CD4-positive, alpha-beta T cell treated with Interleukin-15 for 1 hour (primary cell): ENCODE data around the gene HOXD1.

Experiments
- DNase-seq: peaks from one replicate; pipeline ENCODE4 v3.0.0-alpha.2; 2020

HOXD1 gene

DNA sequence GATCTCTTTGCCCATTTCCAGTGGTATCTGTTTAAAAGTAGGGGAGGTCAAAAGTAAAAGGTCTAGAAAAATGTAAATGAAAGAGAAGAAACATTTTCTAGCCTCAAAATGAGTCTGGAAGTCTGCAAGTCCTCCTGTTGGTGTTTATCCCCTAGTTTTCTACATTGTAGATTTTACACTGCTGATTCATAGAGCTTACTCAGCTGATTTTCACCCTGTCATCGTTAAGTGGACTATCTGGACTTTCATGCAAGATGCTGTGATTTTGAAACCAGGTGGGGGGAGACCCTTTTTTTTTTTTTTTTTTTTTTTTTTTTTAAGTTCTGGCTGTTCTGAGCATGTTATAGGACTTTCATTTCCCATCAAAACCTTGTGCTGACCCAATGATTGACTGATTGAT is 21.1 kb upstream of the HOXD1 start:
- DNase-seq, result no peak

DNA sequence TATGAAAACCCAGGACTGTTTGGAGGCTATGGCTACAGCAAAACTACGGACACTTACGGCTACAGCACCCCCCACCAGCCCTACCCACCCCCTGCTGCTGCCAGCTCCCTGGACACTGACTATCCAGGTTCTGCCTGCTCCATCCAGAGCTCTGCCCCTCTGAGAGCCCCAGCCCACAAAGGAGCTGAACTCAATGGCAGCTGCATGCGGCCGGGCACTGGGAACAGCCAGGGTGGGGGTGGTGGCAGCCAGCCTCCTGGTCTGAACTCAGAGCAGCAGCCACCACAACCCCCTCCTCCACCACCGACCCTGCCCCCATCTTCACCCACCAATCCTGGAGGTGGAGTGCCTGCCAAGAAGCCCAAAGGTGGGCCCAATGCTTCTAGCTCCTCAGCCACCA is 19.3 kb upstream of the HOXD1 start:
- DNase-seq, result no peak

DNA sequence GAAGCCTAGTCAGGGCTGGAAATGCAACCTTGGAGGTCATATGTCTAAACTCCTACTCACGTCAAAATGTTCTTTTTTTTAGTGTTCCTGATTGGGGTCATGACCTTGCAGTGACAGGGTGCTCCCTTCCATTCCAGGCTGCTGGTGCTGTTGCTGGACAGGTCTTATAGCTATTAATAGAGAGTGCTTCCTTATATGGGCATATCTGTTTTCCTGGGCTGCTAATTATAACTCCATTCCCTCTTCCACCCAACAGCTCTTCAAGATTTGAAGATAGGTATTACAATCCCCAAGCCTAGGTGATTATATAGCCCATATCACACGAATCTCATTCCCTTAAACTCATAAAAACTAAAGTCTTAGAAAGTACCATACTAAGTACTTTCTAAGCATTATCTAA is 18.8 kb upstream of the HOXD1 start:
- no peak for DNase-seq

DNA sequence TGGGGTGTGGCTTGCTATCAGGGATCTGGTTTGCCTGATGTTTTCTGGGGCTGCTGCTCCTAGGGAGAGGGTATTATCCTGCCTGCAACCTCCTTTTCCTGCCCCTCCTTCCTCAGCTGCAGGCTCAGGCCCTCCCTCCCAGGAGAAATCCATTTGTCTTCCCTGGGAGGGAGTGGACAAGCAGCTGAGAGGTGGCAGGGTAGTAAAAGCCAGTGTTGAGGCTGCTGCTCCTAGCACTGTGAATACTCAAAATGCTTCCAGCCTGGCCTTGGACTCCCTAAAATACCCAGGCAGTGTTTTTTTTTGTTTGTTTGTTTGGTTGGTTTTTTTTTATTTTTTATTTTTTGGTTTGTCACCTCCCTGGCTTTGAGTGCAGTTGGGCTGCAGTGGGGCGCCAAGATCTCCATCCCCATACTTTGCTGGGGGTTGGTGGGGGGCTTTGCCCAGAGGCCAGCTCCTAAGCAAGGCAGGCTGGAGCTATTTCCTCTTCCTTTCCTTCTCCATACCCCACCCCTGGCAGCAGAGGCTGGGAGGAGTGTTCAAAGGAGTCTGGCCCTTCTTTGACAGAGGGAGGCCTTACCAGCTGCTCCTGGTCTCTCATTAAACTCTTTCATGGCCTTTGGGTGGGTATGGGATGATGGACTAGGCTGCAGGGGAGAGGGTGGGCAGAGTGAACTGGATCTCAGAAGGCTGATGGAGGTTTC is 17.7 kb upstream of the HOXD1 start:
- no peak for DNase-seq

DNA sequence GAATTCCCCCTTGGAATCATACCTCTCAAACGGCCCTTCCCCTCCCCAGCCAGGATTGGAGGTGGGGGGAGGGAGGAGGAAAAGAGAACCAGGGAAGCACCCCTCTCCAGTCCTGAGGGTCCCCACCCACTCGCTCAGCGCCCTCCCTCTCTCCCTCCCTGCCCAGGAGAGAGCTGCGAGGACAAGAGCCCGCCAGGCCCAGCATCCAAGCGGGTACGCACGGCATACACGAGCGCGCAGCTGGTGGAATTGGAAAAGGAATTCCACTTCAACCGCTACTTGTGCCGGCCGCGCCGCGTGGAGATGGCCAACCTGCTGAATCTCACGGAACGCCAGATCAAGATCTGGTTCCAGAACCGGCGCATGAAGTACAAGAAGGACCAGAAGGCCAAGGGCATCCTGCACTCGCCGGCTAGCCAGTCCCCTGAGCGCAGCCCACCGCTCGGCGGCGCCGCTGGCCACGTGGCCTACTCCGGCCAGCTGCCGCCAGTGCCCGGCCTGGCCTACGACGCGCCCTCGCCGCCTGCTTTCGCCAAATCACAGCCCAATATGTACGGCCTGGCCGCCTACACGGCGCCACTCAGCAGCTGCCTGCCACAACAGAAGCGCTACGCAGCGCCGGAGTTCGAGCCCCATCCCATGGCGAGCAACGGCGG is 17.0 kb upstream of the HOXD1 start:
- no peak for DNase-seq

DNA sequence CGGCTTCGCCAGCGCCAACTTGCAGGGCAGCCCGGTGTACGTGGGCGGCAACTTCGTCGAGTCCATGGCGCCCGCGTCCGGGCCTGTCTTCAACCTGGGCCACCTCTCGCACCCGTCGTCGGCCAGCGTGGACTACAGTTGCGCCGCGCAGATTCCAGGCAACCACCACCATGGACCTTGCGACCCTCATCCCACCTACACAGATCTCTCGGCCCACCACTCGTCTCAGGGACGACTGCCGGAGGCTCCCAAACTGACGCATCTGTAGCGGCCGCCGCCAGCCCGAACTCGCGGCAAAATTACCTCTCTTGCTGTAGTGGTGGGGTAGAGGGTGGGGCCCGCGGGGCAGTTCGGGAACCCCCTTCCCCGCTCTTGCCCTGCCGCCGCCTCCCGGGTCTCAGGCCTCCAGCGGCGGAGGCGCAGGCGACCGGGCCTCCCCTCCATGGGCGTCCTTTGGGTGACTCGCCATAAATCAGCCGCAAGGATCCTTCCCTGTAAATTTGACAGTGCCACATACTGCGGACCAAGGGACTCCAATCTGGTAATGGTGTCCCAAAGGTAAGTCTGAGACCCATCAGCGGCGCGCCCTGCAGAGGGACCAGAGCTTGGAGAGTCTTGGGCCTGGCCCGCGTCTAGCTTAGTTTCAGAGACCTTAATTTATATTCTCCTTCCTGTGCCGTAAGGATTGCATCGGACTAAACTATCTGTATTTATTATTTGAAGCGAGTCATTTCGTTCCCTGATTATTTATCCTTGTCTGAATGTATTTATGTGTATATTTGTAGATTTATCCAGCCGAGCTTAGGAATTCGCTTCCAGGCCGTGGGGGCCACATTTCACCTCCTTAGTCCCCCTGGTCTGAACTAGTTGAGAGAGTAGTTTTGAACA is 16.2 kb upstream of the HOXD1 start:
- DNase-seq, result no peak

DNA sequence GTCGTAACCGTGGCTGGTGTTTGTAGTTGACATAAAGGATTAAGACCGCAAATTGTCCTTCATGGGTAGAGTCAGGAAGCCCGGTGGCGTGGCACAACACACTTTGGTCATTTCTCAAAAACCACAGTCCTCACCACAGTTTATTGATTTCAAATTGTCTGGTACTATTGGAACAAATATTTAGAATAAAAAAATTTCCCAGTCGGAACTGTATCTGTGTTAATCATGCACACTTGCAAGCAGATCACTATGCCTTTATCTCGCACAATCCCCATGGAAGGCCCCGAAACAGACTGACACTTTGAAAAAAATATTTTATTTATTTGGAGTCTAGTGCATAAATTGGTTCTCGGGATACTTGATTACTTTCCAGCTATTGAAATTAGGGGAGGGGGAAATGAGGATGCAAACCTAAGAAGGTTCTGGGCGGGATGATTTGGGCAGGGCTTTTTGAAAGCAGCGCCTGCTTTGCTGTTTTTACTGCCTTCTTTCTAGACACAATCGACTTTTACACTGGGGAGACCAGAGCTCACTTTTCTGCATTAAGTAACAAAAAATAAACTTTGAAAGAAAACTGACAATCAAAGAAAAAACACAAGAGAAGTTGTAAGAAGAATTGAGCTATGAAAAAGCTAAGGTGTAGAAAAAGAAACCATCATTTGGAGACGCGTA is 15.4 kb upstream of the HOXD1 start:
- DNase-seq, result no peak

DNA sequence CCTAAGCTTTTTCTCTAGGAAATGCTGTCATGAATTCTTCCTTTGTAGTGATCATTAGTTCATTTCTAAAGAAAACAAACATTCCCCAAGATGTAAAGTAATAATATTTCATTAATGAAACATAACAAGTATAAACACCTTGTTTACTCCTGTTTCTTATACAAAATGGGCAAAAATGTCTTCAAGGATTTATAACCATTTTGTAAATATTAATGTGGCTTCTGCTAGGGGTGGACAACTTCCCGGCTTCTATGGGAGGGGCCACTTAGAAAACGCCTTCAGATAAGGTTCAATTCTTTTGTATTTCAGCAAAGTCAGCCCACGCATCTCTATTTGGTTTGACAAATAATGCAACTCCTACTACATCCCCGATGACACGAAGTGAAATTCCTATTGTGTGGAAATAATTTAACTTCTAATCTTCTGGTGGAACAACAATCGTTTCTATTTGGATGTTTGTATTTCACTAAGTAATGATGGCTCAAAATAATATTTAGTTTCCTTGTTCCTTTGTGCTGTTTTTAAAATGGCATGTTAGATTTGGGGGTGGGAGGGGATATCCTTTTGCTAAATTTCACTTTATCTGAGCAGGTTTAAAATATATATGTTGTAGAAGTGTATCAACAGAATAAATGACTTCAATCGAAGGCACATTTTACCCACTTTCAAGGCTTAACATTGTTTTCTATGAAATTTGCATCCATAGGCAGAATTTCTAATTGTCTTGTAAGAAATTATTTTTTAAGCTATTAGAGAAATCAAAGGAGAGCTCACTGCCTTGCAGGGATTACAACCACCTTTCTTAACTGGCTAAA is 14.7 kb upstream of the HOXD1 start:
- no peak for DNase-seq

DNA sequence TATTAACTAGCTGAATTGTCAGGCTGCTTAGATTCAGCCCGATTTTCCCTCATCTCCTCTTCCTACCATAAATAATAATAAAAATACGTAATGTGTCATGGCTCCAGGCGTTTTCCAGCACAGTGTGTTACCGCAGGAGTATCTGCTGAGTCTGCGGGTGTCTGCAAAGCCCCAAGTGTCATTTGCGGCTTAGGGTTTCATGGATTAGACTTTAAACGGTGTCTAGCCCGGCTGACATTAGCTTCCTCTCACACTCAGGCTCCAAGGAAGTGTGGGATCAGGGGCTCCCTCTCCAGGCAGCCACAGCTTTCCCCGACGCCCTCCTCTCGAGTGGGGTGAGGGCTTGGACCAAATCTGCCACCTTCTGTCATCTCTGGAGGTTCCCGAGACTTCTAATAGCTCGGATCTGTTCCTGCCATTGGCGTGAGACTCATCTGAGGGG is 14.1 kb upstream of the HOXD1 start:
- DNase-seq, result no peak

DNA sequence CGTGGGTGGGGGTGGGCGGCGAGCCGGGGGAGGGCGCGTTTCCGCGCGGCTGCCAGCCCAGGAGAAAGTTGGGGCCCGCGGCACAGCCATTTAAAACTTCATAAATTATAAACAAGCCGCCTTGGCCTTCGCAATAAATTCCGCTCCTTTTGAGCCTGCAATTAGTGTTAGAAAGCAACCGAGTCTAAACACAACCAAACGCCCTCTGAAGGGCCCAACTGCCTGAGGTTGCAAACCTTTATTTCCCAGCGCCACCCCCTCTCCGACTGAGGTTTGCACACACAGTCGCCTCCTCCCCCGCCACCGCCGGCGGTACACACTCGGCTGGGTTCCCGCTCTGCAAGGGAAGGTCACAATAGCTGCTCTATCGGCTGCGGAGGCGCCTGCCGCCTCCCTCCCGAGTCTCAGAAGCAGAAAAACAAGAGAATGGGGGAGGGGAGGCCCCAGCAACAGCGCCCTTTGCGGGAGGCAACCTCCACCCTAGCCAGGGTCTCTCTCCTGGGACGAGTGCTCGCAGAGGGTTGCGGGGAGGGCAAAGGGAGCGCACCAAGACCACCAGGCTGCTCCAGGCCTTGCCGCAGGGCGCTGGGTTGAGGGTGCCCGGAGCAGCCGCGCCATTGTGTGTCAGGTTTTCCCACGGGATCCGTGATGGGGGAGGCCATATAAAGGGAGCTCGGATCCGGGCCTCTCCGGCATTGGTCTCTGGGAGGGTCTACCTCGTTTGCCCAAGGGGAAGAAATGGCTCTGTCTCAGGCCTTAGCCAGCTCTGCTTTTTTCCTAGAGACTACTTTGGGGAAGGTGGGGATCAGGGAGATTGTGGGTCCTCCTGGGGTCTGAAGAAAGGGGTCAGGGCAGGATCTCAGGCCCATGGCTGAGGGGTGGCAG is 13.4 kb upstream of the HOXD1 start:
- DNase-seq, result no peak

DNA sequence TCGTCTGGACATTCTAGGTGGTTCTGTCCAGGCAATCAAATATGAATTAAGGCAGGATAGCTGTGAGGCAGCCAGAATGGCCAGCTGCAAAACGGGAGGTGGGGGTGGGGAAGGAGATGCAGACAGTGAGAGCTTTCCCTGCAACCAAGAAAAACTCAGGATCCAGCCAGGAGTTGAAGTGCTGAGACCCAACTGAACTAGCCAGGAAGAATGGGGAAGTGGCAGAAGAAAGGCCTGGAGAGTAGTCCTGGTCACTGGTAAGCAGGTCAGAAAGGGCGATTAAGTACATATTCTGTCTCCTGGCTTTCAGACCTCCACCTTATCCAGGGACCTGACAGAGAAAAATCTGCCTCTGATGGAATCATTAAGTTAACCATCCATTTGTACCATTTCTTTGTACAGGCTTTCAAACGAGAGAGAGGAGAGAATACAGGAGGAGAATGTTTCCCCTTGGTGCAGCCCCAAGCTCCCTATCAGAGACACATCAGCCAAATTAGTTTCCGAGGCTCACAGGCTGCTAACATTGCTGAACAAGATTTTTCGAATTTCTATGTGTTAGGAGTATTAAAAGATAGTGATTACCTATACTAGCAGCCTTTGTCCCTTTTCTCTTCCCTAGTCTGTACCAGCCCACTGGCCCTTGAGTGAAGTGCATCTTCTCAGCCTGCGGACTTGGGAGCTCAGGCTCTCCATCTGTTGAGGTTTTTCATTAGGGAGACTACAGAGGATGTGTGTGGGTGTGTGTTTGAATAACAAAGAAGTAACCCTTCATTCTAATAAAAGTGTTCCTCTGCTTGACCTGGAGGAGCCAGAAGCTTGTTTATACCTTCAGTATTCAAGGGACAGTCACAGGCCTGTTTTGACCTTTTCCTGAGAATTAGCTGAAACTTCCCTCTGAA is 12.5 kb upstream of the HOXD1 start:
- no peak for DNase-seq

DNA sequence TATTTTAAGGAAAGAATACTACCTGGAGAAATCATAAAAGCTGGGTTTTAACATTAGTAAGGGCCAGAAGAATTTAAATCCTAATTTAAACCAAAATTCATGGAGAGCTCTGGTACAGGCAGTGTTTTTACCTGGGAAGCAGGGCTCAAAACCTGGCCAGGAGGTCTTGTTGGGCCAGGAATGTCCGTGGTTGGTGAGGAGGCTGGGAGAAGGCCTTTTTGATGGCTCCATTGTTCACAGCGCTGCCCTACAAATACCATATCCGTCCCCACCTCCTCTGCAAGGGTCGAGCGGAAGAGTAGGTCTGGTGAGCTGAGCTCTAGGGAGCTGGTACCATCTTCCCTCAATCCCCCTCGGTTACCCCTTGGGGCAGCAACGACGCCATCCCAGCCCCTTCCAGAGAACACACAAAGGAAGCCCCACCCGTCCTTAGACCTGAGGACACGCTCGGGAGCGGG is 10.9 kb upstream of the HOXD1 start:
- DNase-seq, result no peak

DNA sequence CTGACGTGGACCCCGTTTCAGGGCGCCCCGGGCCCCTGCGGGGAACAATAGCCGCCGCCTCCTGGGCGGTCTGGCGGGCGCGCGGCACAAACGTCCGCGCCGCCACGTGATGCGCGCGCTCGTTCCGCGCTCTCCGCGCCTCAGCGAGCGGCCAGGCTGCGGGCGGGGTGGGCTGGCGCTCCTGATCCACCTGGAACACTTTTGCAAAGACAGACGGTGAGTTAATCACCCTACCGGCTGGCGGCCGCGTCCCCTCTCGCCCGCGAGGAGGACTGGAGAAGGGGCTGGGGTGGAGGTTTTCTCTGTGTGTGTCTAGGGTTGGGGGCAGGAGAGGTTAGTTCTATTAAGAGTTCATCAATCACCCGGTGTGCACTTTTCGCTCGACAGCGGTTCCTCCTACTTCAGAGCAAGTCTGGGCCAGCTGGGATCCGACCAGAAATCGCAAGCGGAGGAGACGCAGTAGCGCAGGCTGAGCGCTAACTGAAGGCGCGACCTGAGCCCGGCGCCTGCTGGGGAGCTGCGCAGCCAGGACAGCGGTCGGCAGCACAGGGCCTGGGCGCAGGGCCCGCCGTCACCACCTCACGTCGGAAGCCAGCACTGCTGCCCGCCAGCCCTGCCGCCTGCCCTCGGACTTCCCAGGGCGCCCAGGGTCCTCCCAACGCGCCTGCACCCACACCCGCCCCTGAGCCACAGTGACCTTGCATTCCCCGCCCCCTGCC is 10.3 kb upstream of the HOXD1 start:
- DNase-seq, result no peak

DNA sequence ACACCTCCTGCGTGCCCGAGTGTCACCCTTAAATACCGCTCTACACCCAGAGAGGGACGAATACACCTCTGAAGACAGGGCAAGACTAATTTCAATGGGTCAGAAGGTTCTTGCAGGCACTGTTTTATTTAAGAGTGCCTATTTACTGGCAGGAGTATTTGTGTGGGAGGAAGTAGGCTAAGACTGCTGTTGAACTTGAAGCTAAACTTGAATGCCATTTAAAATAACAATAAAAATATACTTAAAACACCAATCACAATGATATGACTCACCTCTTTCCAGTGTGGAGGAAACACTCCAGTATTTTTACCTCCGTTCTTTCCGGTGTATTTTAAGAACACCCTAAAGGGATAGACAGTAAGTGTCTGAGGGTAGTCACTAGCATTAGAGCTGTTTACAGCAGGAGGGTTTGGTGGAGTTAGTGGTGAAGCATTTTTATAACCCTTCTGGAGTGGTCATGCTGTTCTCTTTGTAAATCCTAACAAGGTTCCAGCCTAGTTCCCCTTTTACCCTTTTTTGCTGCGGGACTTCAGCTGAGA is 9.6 kb upstream of the HOXD1 start:
- no peak for DNase-seq

DNA sequence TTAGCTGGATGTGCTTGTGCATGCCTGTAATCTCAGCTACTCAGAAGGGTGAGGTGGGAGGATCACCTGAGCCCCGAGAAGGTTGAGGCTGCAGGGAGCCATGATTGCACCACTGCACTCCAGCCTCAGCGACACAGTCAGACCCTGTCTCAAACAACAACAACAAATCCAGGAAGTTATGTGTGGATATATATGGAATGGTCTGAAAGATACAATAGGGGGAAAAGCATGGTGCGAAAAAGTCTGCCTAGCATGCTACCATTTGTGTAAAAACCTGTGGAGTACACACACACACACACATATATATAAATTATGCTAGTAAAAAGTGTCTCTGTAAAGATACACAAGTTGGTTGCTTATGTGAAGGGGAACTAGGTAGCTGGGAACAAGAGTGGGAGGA is 6.9 kb upstream of the HOXD1 start:
- no peak for DNase-seq

DNA sequence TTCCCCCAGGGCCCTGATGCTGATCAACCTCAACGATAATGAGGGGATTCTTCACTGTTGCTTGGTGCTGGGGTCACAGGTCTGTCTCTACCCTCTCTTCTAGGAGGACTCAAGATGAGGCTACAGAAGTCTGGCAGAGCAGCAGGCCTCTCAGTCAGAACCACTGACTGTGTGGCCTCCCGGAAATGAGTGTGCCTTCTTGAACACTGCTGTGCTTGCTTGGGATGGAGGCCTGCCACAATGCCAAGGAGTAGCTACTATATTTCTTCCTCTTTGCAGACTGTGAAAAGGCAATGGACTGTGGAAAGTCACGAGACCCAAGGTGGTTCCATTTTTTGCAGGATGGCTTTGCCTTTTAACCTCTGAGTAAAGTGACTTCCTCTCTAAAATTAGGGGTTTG is 5.8 kb upstream of the HOXD1 start:
- no peak for DNase-seq

DNA sequence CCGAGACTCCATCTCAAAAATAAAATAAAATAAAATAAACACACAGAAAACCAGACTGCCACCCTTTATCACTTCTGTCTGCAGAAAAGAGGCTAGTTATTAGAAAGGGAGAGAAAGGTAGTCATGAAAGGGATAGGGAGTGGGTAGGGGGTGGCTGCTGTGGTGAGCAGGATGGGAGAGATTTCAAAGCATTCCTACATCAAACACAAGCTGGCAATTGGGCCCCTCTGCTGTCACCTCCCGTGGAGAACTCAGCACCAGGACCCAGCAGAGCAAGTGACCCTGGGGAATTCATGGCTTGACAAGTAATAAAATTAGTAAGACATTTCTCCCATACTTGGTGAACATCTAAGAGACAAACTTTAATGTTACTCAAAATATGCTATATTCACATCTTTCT is 3.7 kb upstream of the HOXD1 start:
- no peak for DNase-seq

DNA sequence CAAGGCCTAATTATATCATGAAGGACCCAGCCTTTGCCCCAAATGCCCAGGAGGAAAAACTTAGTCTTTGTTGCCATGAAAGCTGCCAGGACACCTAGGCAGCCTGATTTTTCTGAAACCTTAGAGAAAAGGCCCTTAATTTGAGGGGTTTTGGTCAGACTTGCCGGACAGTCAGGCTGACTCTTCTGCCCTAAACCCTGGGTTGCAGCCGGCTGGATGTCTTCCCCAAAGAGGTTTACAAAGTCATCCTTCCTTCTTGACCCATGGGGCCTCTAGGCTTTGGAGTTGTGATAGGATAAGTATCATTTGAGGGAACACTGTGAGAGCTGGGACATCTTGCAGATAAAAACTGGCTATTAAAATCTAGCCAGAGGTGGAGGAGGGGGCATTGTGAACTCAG is 2.4 kb upstream of the HOXD1 start:
- no peak for DNase-seq

DNA sequence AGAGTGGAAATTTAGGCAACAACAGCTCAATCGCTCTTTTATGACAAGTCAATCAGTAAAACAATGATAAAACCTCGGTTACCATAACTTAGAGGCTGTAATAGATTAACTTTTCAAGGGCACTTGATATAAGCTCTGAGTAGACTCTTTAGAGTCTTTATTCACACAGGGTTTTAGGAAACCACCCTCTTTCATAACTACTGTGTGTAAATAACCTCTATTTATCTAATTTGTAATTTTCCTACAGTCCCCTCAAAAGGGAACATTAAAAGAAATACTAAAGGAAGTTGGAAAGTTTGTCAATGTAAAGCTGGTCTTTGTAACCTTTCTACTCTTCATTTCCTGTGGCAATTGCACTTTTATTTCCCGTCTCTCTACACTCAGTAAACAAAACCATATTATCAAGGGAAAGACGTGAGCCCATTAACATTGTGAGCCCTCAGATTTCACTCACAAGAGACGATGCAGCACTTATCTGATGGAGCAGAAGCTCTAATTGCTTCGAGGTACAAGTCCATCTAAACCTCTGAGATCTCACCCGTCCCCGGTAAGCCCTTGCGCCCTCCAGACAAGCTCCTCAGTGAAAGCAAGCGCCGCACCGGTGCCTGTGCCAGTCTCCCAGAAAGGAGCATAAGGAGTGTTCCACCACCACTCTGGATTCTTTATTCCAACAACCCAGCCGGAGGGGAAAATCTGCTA is 1.1 kb upstream of the HOXD1 start:
- DNase-seq, result no peak
